GM12878 (cell line): Measurements from ENCODE around the gene PXT1. TPM values are rescaled to one million over a fixed set of nuclear protein-coding genes. Genes with fewer than 3 reads are reported as not detected.

Experiments used
- ATAC-seq: fragments of 200-7000 bp; cut with Tn5 transposase; 3 replicates; pipeline ENCODE4 v1.9.1; 2020; ENCODE audit warnings: mild to moderate bottlenecking, moderate library complexity
- BruUV-seq: library from RNA; stranded (reverse); fragments of 400-500 nt; replicated peaks from 2 replicates; lab custom pipeline; 2021; lab: Mats Ljungman, UMichigan
- CTCF ChIA-PET: fragments of 300-600 bp; sonication (Branson Sonifier 250); formaldehyde crosslinking; extraction: SDS; loops from one replicate; lab custom pipeline; 2021; ENCODE audit warnings: inconsistent platforms; lab: Yijun Ruan, JAX
- POLR2A ChIA-PET: fragments of 350-600 bp; formaldehyde crosslinking; extraction: SDS; loops from one replicate; lab custom pipeline; 2021; ENCODE audit warnings: inconsistent platforms; lab: Charles Lee
- RAD21 ChIA-PET: fragments of 300-600 bp; sonication (Branson Sonifier 250); formaldehyde crosslinking; loops from one replicate; lab custom pipeline; 2023; ENCODE audit warnings: antibody characterized with exemption; ENCODE audit not compliant: unreplicated experiment; lab: Charles Lee
- SMC1A ChIA-PET: fragments of 300-600 bp; sonication (Branson Sonifier 250); formaldehyde crosslinking; loops from one replicate; lab custom pipeline; 2023; ENCODE audit not compliant: unreplicated experiment, uncharacterized antibody; lab: Charles Lee
- DNase-seq: peaks from one replicate; pipeline ENCODE4 v3.0.0-alpha.2; 2011; ENCODE audit warnings: low read depth, low spot score
- FAIRE-seq: peaks from 3 replicates; lab custom pipeline; 2011; peaks lifted over from hg19 to GRCh38; lab: Jason Lieb, UNC
- H2AFZ ChIP-seq: 2 replicates; pipeline ENCODE4 v1.6.0; 2011; ENCODE audit warnings: low read depth, low read length, control low read depth; ENCODE audit not compliant: control insufficient read depth
- H3K27ac ChIP-seq: 2 replicates; pipeline ENCODE4 v1.5.1; 2011; ENCODE audit warnings: control low read depth; ENCODE audit not compliant: control insufficient read depth, insufficient read depth
- H3K27me3 ChIP-seq, 2 experiments: replicated peaks in 1 of 2; 2 replicates each; pipeline versions ENCODE4 v1.6.0 to v1.6.1; 2011; ENCODE audit warnings: low read length in 1 of 2; ENCODE audit not compliant: control insufficient read depth in 2 of 2, insufficient read depth in 2 of 2
- H3K36me3 ChIP-seq, 2 experiments: 2 replicates each; pipeline ENCODE4 v1.5.1; 2011; ENCODE audit warnings: low read length in 1 of 2; ENCODE audit not compliant: control insufficient read depth in 2 of 2, insufficient read depth in 2 of 2
- H3K4me1 ChIP-seq: 2 replicates; pipeline ENCODE4 v1.6.1; 2011; ENCODE audit warnings: mild to moderate bottlenecking, low read length, moderate library complexity, mixed read lengths; ENCODE audit not compliant: control insufficient read depth, insufficient read depth
- H3K4me2 ChIP-seq: 2 replicates; pipeline ENCODE4 v1.6.0; 2011; ENCODE audit warnings: control low read depth; ENCODE audit not compliant: control insufficient read depth, insufficient read depth
- H3K4me3 ChIP-seq: fragments of 200-600 bp; sonication (generic); 2 replicates; pipeline ENCODE4 v1.5.1; 2016
- H3K79me2 ChIP-seq: 2 replicates; pipeline ENCODE4 v1.6.0; 2011; ENCODE audit warnings: low read length; ENCODE audit not compliant: control insufficient read depth, insufficient read depth
- H3K9ac ChIP-seq: 2 replicates; pipeline ENCODE4 v1.8.0; 2011; ENCODE audit warnings: low read length, control low read depth, mixed read lengths; ENCODE audit not compliant: control insufficient read depth, insufficient read depth
- H3K9me3 ChIP-seq: replicated peaks from 3 replicates; pipeline ENCODE4 v1.5.1; 2011; ENCODE audit warnings: mild to moderate bottlenecking, low read length; ENCODE audit not compliant: control insufficient read depth, insufficient read depth
- H4K20me1 ChIP-seq: 2 replicates; pipeline ENCODE4 v1.6.0; 2011; ENCODE audit not compliant: control insufficient read depth, insufficient read depth
- ASH2L ChIP-seq: fragments of 300-600, 200-600 bp; sonication (generic); IDR thresholded peaks from 2 replicates; pipeline ENCODE4 v1.6.1; 2017; ENCODE audit warnings: low read depth, mild to moderate bottlenecking, borderline replicate concordance
- BMI1 ChIP-seq: fragments of 450-650 bp; IDR thresholded peaks from 2 replicates; pipeline ENCODE4 v1.6.1; 2016; ENCODE audit warnings: mild to moderate bottlenecking, moderate library complexity, borderline replicate concordance
- GATAD2B ChIP-seq: fragments of 450-650 bp; conservative IDR thresholded peaks from 2 replicates; pipeline ENCODE4 v1.6.1; 2017; ENCODE audit warnings: low read depth, mild to moderate bottlenecking, moderate library complexity
- MEF2A ChIP-seq: IDR thresholded peaks from 2 replicates; pipeline ENCODE4 v1.6.1; 2011; ENCODE audit warnings: low read depth, mild to moderate bottlenecking, low read length, moderate library complexity; ENCODE audit not compliant: insufficient read depth
- NR2C1 ChIP-seq: fragments of 450-650 bp; IDR thresholded peaks from 2 replicates; pipeline ENCODE4 v1.6.1; 2017; ENCODE audit warnings: antibody characterized with exemption, mild to moderate bottlenecking, moderate library complexity
- POLR2A ChIP-seq: IDR thresholded peaks from 2 replicates; pipeline ENCODE4 v1.6.1; 2011; ENCODE audit warnings: low read depth, mild to moderate bottlenecking, low read length
- RBBP5 ChIP-seq: fragments of 200-600 bp; sonication (generic); conservative IDR thresholded peaks from 2 replicates; pipeline ENCODE4 v1.6.1; 2016
- RELA ChIP-seq: fragments of 450-650 bp; IDR thresholded peaks from 2 replicates; pipeline ENCODE4 v1.8.0; 2014; ENCODE audit warnings: borderline replicate concordance; ENCODE audit not compliant: partially characterized antibody
- SRF ChIP-seq, 2 experiments: IDR thresholded peaks; 2 replicates each; pipeline ENCODE4 v1.6.1; 2011; ENCODE audit warnings: low read depth in 2 of 2, low read length in 2 of 2, mild to moderate bottlenecking in 1 of 2, moderate library complexity in 1 of 2
- STAT1 ChIP-seq: fragments of 450-650 bp; conservative IDR thresholded peaks from 2 replicates; pipeline ENCODE4 v1.6.1; 2014; ENCODE audit warnings: antibody characterized with exemption, mild to moderate bottlenecking
- WGBS: methylation state at CpG from one replicate; pipeline ENCODE4 v1.1.6; 2016; ENCODE audit warnings: low lambda C conversion rate; ENCODE audit not compliant: insufficient replicate concordance, insufficient coverage; ENCODE audit errors: missing lambda C conversion rate; 5-methylcytosine and 5-hydroxymethylcytosine counted together
- in situ Hi-C: fragments of 300-500 bp; cut with MboI; formaldehyde crosslinking; loops from 9 replicates; pipeline ENCODE4 v1.14.3; 2018; ENCODE audit warnings: mixed read lengths
- intact Hi-C: fragments of 100-400 bp; cut with micrococcal nuclease; formaldehyde crosslinking; loops from one replicate; pipeline ENCODE4 v1.14.2; 2022; ENCODE audit not compliant: unreplicated experiment
- polyA plus RNA-seq, 11 experiments: library from polyadenylated mRNA; depleted of rRNA in 4 of 11; unstranded in 6 of 11; stranded (reverse) in 5 of 11; fragments of >200 nt; fragmentation: Nextera tagmentation in 4 of 11; fragmentation: Illumina TruSeq in 1 of 11; extraction: Ambion mirVana in 4 of 11; extraction: Trizol in 1 of 11; gene quantifications; 1 replicate in 1 of 11; 2 replicates in 10 of 11; pipeline versions ENCODE4 v1.2.1 to v1.2.3, GENCODE V29; 2011 to 2016; ENCODE audit warnings: inconsistent platforms in 2 of 11, missing spikeins in 2 of 11, low read depth in 1 of 11
- total RNA-seq, 4 experiments: library from RNA; depleted of rRNA in 3 of 4; stranded (reverse); fragments of >200 nt in 3 of 4; fragmentation: Illumina TruSeq in 1 of 4; extraction: Trizol in 1 of 4; gene quantifications; 2 replicates each; pipeline versions ENCODE4 v1.2.1 to v1.2.3, GENCODE V29; 2013 to 2021
- TF ChIP-seq, protein P1 (sequence below): fragments of 150-350 bp; IDR thresholded peaks from 2 replicates; pipeline ENCODE4 v1.6.1; 2014; ENCODE audit warnings: mild to moderate bottlenecking, low read depth, low read length
- TF ChIP-seq, protein P2 (sequence below): fragments of 450-650 bp; IDR thresholded peaks from 2 replicates; pipeline ENCODE4 v1.6.1; 2017; ENCODE audit warnings: mild to moderate bottlenecking, low read depth, inconsistent platforms; ENCODE audit not compliant: poor library complexity, severe bottlenecking
- TF ChIP-seq, protein P3 (sequence below): fragments of 450-650 bp; IDR thresholded peaks from 2 replicates; pipeline ENCODE4 v1.6.1; 2014; ENCODE audit warnings: mild to moderate bottlenecking

The PXT1 gene
- total and polyA plus RNA-seq, 10 of the 15 experiments (the other 5 are each of a cell fraction or from before 2014, with no cell fraction given) = 0.27 to 2.9 (median 0.50) TPM

GRCh38 chr6:36380166-36380565 lies 62.5 kb downstream of the PXT1 start:
- H3K27ac ChIP-seq = no peak overlapping the region
- SMC1A ChIA-PET = no interaction called here
- TF ChIP-seq NR2C1 = no peak
- no peak for TF ChIP-seq POLR2A
- TF ChIP-seq, protein P1, sequence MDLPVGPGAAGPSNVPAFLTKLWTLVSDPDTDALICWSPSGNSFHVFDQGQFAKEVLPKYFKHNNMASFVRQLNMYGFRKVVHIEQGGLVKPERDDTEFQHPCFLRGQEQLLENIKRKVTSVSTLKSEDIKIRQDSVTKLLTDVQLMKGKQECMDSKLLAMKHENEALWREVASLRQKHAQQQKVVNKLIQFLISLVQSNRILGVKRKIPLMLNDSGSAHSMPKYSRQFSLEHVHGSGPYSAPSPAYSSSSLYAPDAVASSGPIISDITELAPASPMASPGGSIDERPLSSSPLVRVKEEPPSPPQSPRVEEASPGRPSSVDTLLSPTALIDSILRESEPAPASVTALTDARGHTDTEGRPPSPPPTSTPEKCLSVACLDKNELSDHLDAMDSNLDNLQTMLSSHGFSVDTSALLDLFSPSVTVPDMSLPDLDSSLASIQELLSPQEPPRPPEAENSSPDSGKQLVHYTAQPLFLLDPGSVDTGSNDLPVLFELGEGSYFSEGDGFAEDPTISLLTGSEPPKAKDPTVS = no peak
- TF ChIP-seq, protein P2, sequence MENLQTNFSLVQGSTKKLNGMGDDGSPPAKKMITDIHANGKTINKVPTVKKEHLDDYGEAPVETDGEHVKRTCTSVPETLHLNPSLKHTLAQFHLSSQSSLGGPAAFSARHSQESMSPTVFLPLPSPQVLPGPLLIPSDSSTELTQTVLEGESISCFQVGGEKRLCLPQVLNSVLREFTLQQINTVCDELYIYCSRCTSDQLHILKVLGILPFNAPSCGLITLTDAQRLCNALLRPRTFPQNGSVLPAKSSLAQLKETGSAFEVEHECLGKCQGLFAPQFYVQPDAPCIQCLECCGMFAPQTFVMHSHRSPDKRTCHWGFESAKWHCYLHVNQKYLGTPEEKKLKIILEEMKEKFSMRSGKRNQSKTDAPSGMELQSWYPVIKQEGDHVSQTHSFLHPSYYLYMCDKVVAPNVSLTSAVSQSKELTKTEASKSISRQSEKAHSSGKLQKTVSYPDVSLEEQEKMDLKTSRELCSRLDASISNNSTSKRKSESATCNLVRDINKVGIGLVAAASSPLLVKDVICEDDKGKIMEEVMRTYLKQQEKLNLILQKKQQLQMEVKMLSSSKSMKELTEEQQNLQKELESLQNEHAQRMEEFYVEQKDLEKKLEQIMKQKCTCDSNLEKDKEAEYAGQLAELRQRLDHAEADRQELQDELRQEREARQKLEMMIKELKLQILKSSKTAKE = no peak
- no peak for TF ChIP-seq ASH2L
- no peak for TF ChIP-seq STAT1
- TF ChIP-seq BMI1 = no peak
- no peak for TF ChIP-seq MEF2A
- no peak for TF ChIP-seq RELA
- TF ChIP-seq, protein P3, sequence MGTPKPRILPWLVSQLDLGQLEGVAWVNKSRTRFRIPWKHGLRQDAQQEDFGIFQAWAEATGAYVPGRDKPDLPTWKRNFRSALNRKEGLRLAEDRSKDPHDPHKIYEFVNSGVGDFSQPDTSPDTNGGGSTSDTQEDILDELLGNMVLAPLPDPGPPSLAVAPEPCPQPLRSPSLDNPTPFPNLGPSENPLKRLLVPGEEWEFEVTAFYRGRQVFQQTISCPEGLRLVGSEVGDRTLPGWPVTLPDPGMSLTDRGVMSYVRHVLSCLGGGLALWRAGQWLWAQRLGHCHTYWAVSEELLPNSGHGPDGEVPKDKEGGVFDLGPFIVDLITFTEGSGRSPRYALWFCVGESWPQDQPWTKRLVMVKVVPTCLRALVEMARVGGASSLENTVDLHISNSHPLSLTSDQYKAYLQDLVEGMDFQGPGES = no peak
- TF ChIP-seq SRF (IDR thresholded peaks at IDR 0.05; ENCODE audit: low read depth in 2 of 2, low read length in 2 of 2) = no peak
- no peak for TF ChIP-seq GATAD2B
- no peak for TF ChIP-seq RBBP5

More at GRCh38 chr6:36380166-36380565, 62.5 kb downstream of the PXT1 start:
- Histone ChIP-seq H3K9ac (no peak overlapping the region), H4K20me1 (no peaks in the 10 kb centered on the region), H3K4me3 (no peak overlapping the region), H3K79me2 (no peaks in the 10 kb centered on the region), H3K4me1 (peaks cover 58% of the 10 kb centered on the region), H3K4me2 (no peak overlapping the region), H3K27me3 (no peaks in the 10 kb centered on the region), H3K9me3 (no peaks in the 10 kb centered on the region), H3K36me3 (no peaks in the 10 kb centered on the region), H2AFZ (no peak overlapping the region)
- in situ Hi-C loops = no loop called here
- POLR2A ChIA-PET = interaction anchor here (1.2 kb wide), 1 partner anchor 15 kb away, joined by 6 read pairs; no protein-coding TSS in a partner anchor
- CTCF ChIA-PET = interaction anchor here (0.7 to 1.5 kb wide), 3 partner anchors 27 to 380 kb away, joined by 3 to 5 read pairs (median 4); no protein-coding TSS in a partner anchor
- RAD21 ChIA-PET = interaction anchor here (0.6 to 1.5 kb wide), 5 partner anchors 15 to 199 kb away, joined by 3 to 4 read pairs (median 3); no protein-coding TSS in a partner anchor
- FAIRE-seq (no peak), ATAC-seq (no peak), DNase-seq (no peak)
- intact Hi-C loops = no loop called here
- no TSS peak for BruUV-seq
- 86% methylated on average over 4 of the region's 4 CpGs for WGBS
